GM11168 (cell line): ENCODE measurements around the gene BAG5.

ENCODE experiments used
- in situ Hi-C: fragments of 300-500 bp; cut with MboI; formaldehyde crosslinking; loops from one replicate; pipeline ENCODE4 v1.12.0; 2022; ENCODE audit warnings: low sequenced_read_pairs; ENCODE audit not compliant: unreplicated experiment

Gene BAG5

DNA sequence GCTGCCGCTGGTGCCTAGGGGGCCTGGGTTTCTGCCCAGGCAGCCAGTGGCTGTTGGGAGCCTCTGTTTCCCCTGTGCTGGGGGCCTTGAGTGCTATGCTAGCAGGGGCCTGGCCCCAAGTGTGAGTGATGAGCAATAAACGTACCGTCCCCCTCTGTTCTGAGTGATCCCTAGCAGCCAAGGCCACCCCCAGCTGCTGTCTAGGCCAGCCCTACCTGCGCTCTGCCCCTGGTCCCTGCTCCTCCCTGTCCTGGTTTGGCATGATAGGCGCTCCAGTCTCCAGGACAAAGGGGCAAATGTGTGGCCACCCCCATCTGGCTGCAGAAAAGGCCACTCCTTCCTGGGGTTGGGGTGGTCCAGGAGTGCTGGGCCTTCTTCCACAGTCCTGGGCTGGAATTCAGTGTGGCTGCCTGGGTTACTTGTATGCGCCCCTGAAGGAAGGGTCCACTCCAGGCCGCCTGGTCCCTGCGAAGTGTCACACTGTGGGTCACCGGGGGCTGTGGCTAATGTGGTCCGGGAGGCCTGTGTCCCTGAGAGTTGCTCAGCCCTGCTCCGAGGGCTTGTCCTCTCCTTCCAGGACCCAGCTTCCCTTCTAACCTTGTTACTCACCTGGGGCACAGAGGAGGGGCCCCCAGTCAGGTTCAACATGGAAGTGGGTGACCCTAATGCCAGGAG is 26.4 kb downstream of the BAG5 start:
- in situ Hi-C loops, result no loop called here

DNA sequence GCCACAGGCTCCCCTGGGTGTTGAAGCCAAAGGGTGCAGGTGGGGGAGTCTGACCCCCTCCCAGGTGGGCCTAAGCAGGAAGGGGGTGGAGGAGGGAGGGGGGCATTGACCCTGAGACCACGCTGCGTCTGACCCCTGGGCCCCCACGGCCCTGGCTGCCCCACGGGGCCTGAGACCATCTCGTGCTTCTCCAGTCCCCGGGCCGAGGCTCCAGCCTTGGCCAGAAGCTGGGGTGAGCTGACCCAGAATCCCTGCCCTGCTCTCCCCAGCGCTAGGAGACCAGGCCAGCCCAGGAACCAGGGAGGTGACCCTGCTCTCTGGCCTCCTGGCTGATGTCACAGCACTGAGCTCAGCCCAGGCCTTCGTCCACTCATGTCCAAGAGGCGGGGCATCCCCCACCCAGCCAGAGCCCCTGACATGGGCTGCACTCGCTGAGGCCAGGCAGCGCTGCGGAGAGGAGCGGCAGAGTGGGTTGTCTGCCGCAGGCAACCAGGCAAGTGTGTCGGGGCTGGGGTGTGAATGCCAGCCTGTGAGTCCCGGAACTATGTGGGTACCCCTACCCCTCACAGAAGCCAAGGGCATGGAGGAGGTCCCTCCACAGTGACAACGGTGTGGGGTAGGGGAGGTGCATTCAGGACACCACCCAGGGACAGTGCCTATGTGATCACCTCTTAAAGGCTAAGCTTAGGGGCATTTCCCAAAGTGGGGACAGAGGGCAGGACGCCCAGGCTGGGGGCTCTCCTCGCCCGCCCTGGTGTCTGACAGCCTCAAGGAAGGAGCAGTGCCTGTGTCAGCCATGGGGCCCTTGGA is 27.2 kb downstream of the BAG5 start:
- in situ Hi-C loops, result no loop called here

DNA sequence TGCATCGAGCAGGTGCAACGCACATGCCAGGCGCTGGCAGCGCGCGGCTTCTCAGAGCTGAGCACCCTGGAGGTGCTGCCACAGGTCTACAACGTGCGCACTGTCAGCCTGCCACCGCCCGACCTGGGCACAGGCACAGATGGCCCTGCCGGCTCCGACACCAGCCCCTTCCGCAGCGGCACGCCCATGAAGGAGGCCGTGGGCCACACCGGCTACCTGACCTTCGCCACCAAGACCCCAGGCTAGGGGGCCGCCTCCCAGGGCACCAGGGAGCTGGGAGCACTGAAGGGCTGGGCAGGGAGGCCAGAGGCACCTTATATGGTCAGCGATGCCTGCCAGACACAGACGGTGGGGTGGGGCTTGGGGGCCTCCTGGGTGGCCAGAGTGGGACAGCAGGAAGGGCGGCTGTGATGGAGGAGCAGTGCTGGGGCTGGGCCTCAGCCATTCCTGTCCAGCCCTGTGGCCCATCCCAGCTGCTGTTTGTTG is 27.8 kb downstream of the BAG5 start:
- in situ Hi-C loops, result no loop called here

DNA sequence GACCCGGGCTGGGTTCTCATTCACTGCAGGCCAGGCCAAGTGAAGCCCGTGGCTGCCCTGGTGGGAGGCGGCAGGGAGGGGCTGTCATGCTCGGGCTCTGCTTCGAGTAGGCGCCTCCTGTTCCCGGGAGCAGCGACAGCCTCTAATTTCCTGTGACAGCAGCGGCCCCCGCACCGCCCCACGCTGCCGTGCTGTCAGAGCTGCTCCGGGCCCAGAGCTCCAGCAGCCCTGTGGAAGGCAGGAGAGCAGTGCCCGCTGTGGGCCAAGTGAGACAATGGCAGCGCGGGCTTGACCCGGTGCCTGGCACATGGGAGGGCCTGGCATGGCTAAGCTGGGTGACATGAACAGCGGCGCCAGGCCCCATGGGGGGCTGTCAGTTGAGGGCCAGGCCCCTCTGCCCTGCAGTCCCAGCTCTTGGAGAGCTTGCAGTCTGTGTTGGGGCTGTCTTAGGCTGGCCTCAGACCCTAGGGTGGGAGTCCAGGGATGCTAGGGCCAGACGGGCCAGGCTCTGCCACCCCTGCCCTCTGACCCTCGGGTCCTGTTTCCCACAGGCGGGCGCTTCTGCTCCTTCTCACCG is 28.4 kb downstream of the BAG5 start:
- in situ Hi-C loops, result no loop called here

DNA sequence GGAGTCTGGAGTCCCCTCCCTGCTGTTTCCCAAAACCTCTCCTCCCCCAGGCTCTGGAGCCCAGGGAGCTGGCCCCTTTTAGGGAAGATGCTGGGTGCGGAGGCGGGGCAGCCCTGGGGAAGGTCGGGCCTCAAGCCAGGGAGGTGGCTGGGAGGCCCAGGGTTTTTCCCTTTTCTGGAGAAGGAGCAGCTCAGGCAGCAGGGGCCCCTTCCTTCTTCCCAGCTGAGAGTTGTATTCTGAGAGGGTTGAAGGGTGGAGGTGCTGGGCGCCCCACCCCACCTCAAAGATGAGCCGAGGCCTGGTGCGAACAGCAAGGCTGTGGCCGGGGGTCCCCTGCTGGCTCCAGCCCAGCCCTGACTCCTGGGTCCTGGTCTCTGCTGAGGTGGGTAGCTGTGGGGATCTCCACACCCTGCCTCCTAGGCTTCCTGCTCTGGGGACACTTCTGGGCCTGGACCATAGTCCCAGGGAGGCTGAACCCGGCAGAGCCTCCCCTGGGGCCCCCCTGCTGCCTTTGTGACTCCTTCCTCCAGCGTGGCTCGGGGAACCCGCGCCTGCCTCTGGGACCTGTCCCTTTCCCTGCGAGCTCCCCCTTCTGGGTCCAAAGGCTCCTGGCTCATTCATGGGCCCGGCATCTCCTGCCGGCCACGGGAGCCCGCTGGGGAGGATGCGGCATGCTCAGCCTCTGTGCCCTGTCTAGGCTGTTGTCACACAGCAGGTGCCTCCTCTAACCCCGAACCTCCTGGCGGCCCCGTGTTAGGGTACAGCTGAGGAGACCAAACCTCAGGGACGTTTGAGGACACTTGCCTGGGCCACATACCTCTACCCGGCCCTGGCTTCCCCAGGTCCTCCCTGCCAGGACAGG is 29.1 kb downstream of the BAG5 start:
- in situ Hi-C loops, result no loop called here

DNA sequence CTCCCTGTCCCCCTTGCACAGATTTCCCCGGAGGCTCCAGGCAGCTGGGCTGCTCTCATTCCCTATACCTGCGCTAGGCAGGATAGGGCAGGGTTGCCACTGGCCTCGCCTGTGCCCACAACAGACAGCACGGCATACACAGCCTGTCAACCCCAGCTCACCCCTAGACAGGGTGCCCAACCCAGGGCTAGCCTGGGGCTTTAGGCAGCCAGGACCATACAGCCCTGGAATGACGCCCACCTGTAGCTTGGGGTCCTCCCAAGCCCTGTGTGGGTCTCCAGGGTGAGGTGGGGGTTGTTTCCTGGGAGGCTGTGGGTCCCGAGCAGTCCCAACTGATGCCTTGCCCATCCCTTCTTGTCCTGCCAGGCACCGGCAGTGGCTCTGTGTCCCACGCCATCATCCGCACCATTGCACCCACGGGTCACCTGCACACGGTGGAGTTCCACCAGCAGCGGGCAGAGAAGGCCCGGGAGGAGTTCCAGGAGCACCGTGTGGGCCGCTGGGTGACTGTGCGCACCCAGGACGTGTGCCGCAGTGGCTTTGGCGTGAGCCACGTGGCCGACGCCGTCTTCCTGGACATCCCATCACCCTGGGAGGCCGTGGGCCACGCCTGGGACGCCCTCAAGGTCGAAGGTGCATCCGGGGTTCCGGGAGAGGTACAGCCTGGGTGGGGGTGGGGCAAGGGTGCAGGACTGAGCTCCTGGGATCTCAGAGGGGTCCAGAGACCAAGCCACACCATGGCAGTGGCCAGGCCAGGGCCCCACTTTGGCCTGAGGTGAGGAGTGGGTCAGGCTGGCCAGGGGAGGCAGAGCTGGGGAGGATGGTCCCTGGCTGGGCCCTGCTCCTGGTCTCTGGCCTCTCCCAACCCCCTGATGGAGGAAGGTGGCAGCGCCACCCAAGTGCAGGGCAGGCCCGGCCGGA is 30.0 kb downstream of the BAG5 start:
- in situ Hi-C loops, result no loop called here

DNA sequence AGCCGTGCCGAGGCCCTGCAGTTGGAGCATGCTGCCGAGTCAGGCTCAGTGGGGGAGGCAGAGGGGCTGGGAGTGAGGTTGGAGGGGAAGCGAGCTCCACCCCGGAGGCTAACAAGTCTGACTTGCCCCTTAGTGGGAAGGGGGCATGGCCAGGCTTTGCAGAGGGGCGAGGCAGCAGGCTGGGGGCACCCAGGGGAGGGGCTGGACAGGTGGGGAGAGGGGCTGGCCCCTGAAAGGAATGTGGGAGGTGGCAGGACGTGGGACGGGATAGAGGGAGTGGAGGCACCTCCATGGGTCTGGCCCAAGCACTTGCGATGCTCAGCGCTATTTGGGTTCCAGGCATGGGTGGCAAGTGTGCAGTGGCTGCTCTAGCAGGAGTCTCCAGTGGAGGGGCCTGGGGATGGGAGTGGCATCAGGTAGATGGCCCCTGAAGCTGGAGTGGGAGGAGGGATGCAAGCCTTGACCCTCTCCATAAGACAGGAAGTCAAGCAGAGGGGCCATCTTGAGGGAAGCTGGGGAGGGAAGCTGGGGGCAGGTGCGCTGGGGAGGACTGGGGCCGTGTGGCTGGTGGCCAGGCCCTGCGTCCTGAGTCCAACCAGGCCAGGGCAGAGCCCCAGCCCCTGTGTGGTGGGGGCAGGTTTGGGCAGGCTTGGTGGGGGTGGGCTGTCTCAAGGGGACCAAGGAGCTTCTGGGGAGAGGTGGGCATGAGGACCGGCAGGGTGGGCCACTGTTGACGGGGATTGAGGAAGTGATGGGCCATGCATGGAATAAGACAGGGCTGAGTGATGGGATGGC is 30.8 kb downstream of the BAG5 start:
- in situ Hi-C loops, result no loop called here

DNA sequence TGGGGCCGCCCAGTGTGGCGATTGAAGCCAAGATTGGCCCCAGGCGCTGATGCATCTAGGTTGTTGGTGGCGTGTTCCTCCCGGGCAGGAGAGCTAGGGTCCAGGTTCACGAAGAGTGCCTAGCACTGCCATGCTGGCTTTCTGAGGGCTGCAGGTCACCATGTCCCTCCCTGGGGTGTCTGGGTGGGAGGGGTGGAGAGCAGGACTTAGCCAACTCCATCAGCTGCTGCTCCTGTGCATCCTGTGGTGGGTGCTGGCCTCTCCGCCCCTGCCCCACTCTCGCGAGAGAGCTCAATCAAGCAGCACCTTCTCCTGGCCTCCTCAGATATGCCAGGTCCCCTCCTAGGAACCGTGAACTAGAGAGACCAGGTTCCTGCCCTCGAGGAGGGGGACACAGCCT is 31.6 kb downstream of the BAG5 start:
- in situ Hi-C loops, result no loop called here

DNA sequence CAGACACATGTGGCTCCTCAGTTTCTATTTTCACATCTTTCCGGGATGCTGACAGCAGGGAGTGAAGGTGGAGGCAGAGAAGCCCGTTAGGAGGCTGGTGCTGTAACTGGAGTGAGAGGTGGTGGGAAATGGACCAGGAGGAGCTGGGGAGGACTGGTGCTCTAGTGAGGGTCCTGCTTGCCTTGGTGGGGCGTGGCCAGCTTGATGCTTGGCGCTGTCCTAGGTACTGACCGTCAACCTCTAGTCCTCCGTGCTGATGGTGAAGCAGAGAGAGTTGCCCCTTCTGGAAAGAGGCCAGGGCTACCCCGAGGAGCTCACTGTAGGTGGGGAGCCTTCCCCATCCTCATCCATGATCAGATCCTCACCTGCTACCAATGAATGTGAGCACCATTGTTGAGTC is 32.1 kb downstream of the BAG5 start:
- in situ Hi-C loops, result no loop called here

DNA sequence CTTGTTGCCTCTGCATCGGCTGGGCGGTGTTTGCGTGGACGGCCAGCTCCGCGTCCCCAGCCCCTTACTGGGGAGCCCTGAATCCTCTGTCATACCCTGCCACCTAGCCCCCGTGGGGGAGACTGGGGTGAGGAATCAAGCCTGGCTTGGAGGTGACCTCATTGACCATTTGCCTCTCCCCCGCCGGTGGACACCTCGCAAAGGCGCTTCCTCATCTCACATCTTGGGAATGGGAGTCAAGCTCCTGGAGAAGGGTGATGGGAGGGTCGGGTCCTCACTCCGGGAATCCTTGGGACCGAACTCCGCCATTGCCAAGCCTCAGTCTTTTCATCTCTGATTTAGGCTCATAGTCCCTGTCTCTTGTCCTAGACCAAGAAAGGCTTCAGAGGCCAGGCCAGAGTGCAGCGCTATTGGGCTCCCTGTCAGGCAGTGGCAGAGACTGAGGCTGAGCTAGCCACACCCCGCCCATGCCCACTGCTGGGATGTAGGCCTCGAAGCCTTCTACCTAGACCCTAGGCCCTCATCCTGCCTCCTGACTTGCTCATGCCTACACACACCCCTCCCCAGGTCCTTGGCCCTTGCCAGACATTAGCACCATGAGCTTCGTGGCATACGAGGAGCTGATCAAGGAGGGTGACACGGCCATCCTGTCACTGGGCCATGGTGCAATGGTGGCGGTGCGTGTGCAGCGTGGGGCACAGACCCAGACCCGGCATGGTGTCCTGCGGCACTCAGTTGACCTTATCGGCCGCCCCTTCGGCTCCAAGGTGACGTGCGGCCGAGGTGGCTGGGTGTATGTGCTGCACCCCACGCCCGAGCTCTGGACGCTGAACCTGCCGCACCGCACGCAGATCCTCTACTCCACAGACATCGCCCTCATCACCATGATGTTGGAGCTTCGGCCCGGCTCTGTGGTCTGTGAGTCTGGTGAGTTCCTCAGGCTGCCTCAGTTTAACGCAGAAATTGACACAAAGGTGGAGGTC is 32.8 kb downstream of the BAG5 start:
- in situ Hi-C loops, result no loop called here

DNA sequence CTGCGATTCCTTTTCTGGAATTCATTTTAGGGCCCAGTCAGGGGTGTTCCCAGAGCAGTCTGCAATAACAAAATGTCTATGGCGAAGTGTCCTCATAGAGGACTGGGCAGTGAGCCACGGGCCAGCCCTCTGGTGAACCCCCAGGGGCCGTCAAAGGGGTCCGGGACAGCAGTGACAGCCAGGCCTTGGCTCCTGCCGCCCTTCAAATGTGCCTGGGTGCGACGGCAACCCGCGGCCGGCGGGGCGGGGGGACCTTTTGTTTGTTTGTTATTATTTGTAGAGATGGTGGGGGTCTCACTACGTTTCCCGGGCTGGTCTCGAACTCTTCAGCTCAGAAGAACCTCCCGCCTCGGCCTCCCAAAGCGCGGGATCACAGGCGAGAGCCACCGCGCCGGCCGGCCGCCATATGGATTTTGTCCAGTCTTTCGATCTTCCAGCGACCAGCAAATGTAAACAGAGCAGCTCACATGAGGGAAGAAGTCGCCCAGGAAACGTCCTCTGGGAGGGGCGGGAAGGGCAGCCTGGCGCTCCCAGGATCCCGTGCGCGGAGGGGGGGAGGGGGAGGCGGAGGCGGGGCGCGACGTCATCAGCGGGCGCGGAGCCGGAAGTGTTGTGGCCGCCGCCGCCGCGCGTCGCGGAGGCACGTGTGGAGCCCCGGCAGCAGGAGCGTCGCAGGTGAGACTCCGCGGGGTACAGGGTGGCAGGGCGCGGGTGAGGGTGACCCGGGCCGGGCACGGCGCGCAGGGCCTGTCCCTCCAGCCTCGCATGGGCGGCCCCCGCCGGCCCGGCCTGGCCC is 33.7 kb downstream of the BAG5 start, which contains the start of gene TRMT61A:
TSS of gene TRMT61A (plus strand) at position 610 of the 796 bp plus-strand sequence. CDS start 783 bp downstream, outside the sequence.
- in situ Hi-C loops, result no loop called here

DNA sequence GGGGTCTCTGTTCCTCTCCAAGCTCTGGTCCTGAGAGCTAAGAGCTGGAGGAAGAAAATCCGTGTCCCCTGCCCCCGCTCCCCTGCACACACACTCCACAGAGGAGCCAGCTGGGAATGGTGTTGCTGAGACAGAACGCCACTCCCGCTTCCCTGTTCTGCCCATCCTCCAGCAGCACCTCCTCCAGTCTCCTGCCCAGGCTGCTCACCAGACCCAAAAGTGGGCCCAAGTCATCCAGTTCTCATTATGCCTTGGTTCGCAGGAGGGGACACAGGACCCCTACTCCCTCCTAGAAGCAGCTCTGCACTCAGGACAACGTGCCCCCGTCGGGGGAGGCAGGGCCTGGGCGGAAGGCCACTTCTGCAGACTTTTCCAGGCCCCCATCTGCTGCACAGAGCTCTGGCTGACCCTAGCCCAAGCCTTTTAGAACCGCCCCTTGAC is 34.3 kb downstream of the BAG5 start:
- in situ Hi-C loops, result no loop called here

DNA sequence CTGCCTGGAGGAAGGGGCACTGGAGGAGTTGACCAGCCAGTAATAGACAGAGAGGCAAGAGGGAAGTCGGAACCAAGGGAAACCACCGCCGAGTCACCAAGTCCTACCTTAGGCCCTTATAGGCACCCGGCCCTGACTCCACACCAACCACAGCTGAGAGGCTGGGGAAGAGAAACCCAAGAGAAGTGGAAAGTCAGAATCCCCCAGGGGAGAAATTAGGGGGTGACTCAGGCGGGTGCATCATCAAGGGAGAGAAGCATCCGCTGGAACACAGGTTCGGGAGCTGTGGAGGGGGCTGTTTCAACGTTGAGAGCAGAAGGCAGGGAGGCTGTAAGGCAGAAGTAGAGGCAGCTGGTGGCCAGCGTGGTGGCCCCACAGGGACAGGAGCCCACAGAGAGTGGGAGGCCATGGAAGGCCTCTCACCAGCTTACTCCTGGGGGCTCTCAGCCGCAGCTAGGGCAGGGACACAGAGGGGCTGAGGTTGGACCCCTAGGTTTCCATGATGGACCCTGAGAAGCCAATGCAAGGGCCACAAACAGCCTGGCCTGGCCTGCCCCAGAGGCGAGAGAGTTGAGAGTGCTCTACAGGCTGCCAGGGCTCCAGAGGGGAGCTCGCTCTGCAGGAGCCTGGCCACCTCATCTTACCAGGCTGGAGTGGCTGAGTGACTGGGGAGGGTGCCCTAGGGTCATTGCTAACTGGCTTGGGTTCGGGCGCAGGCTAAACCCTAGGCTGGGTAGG is 34.9 kb downstream of the BAG5 start:
- in situ Hi-C loops, result no loop called here

DNA sequence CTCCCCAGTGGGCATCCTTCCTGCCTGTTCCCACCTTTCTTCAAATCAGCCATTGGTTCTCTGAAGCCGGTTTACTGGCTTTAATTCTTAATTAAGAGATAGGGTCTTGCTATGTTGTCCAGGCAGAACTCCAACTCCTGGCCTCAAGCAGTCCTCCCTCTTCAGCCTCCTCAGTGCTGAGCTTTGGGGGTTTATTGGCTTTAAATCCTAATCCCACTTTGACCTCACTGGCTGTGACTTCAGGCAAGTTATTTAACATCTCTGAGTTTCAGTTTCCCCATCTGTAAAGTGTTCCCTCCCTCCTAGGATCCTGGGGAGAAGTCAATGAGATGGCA is 35.6 kb downstream of the BAG5 start:
- in situ Hi-C loops, result no loop called here

DNA sequence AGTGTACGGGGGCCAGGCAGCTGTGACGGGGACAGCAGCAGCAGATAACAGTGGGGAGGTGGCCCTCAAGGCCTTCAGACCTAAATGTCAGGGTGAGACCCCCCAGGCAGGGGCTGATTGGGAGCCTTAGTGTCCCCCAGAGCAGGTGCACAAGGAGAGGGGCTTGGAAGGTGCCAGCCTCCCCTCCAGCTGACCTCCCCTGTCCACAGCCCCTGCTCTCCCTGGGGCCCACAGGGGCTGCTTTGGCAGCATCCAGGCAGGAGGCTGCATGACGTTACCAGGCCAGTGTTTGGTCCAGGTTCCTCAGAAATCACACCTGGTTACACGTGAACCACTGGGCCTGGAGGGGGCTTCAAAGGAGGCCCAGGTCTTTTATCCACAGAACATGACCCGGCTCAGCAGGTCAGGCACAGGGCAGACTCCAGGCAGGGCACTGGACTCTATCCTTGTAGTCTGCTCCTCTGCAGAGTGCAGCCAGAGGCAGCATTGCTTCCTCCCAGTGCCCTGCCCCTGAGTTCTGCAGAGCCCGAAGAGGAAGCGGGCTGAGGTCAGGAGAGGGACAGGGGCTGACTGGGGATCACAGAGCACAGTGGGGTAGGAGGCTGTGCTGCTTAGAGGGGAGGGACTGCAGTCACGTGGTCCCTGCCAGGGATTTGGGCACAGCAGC is 36.1 kb downstream of the BAG5 start:
- in situ Hi-C loops, result no loop called here
